Measurements from ENCODE around the gene ARL3.

DNA sequence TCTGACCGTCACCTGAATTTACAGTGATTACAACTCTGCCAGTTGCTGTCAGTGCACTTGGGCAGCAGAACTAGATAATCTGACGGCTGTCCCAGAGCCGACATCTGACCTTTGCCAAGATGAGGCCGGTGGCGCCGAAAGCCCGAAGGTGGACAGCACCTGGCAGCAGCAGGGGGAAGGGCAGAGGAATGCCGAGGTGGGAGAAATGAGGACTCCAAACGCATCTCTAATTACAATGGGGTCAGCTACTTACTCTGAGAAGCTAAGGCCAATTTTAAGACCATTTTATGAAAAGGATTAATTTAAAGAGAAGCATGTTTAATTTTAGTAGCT is 36.2 kb downstream of the ARL3 start:
- TF ChIP-seq, protein P1, sequence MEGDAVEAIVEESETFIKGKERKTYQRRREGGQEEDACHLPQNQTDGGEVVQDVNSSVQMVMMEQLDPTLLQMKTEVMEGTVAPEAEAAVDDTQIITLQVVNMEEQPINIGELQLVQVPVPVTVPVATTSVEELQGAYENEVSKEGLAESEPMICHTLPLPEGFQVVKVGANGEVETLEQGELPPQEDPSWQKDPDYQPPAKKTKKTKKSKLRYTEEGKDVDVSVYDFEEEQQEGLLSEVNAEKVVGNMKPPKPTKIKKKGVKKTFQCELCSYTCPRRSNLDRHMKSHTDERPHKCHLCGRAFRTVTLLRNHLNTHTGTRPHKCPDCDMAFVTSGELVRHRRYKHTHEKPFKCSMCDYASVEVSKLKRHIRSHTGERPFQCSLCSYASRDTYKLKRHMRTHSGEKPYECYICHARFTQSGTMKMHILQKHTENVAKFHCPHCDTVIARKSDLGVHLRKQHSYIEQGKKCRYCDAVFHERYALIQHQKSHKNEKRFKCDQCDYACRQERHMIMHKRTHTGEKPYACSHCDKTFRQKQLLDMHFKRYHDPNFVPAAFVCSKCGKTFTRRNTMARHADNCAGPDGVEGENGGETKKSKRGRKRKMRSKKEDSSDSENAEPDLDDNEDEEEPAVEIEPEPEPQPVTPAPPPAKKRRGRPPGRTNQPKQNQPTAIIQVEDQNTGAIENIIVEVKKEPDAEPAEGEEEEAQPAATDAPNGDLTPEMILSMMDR (conservative IDR thresholded peaks at IDR 0.05; ENCODE audit: low read depth, low read length) = no peak
- no peak for TF ChIP-seq POLR2A (IDR thresholded peaks at IDR 0.05; ENCODE audit: low read depth, low read length)
- TF ChIP-seq ELK1 (IDR thresholded peaks at IDR 0.05; ENCODE audit: borderline replicate concordance, low read depth, low read length) = no peak
- TF ChIP-seq CEBPB (IDR thresholded peaks at IDR 0.05; ENCODE audit: low read depth, low read length) = no peak

Data from IMR-90 (cell line).